AG04450 (cell line): ENCODE results near the gene ZNF219. TPM values are rescaled to one million over a fixed set of nuclear protein-coding genes. Genes with fewer than 3 reads are reported as not detected.
A peak's percentile ranks its signal among the peaks of the same experiment; 100 is the strongest.

ENCODE experiments used
- CTCF ChIA-PET: fragments of 300-600, 350-600 bp; formaldehyde crosslinking; extraction: SDS; loops from one replicate; lab custom pipeline; 2022; ENCODE audit warnings: antibody characterized with exemption, inconsistent platforms; lab: Charles Lee
- POLR2A ChIA-PET: fragments of 350-600 bp; formaldehyde crosslinking; extraction: SDS; loops from one replicate; lab custom pipeline; 2021; ENCODE audit warnings: antibody characterized with exemption, inconsistent platforms; lab: Yijun Ruan, JAX
- DNase-seq: peaks from one replicate; pipeline ENCODE4 v3.0.0-alpha.2; 2011; ENCODE audit warnings: low read depth, low spot score
- H3K27ac ChIP-seq: one replicate; pipeline ENCODE4 v1.5.1; 2012; ENCODE audit warnings: low read depth, low read length, control low read depth
- H3K27me3 ChIP-seq: one replicate; pipeline ENCODE4 v1.6.0; 2012; ENCODE audit warnings: low read length; ENCODE audit not compliant: control insufficient read depth, insufficient read depth
- H3K4me3 ChIP-seq: 2 replicates; pipeline ENCODE4 v1.5.1; 2011; ENCODE audit warnings: mild to moderate bottlenecking, low read depth, low read length, control low read depth
- H3K9me3 ChIP-seq: 2 replicates; pipeline ENCODE4 v1.5.1; 2012; ENCODE audit warnings: low read length; ENCODE audit not compliant: control insufficient read depth, insufficient read depth
- polyA plus RNA-seq: library from polyadenylated mRNA; depleted of rRNA; stranded (reverse); fragments of >200 nt; gene quantifications from 2 replicates; pipeline ENCODE4 v1.2.3, GENCODE V29; 2011
- TF ChIP-seq, protein P1 (sequence below): IDR thresholded peaks from 2 replicates; pipeline ENCODE4 v1.5.1; 2011; ENCODE audit warnings: low read depth, low read length, control low read depth, inconsistent platforms

ZNF219 gene
- polyA plus RNA-seq, 1 experiment: 3.9 TPM

- peak overlapping the region; percentile 95 for H3K27ac ChIP-seq
- CTCF ChIA-PET: interaction anchor here (0.6 to 9.0 kb wide), 15 partner anchors 8 to 749 kb away, joined by 3 to 128 read pairs (median 9); no protein-coding TSS in a partner anchor
- DNase-seq: peak; percentile 44
- POLR2A ChIA-PET: interaction anchor here (0.7 to 3.0 kb wide), 11 partner anchors 9 to 388 kb away, joined by 3 to 40 read pairs (median 8); partner anchors contain the start of genes RNASE4 and SUPT16H
- TF ChIP-seq, protein P1, sequence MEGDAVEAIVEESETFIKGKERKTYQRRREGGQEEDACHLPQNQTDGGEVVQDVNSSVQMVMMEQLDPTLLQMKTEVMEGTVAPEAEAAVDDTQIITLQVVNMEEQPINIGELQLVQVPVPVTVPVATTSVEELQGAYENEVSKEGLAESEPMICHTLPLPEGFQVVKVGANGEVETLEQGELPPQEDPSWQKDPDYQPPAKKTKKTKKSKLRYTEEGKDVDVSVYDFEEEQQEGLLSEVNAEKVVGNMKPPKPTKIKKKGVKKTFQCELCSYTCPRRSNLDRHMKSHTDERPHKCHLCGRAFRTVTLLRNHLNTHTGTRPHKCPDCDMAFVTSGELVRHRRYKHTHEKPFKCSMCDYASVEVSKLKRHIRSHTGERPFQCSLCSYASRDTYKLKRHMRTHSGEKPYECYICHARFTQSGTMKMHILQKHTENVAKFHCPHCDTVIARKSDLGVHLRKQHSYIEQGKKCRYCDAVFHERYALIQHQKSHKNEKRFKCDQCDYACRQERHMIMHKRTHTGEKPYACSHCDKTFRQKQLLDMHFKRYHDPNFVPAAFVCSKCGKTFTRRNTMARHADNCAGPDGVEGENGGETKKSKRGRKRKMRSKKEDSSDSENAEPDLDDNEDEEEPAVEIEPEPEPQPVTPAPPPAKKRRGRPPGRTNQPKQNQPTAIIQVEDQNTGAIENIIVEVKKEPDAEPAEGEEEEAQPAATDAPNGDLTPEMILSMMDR: peak; percentile 35
- H3K27me3 ChIP-seq: no peaks in the 10 kb centered on the region
- H3K9me3 ChIP-seq: no peaks in the 10 kb centered on the region; the same call in 1 of the 2 replicates
- peak overlapping the region; percentile 82 for H3K4me3 ChIP-seq
Measured at GRCh38 chr14:21072031-21072473, 26.4 kb downstream of the ZNF219 start.

- DNase-seq: peak; percentile 88
- TF ChIP-seq, protein P1: no peak
- ChIA-PET CTCF (interaction anchor here (0.6 to 9.0 kb wide), 18 partner anchors 8 to 749 kb away, joined by 3 to 128 read pairs (median 6); no protein-coding TSS in a partner anchor), POLR2A (interaction anchor here (0.6 to 3.0 kb wide), 18 partner anchors 8 to 610 kb away, joined by 3 to 40 read pairs (median 4); partner anchors contain the start of genes RNASE4 and SUPT16H)
- no peaks in the 10 kb centered on the region for H3K27me3 ChIP-seq
- H3K4me3 ChIP-seq: peak overlapping the region; percentile 82
- peak overlapping the region; percentile 95 for H3K27ac ChIP-seq
- no peaks in the 10 kb centered on the region; the same call in 1 of the 2 replicates for H3K9me3 ChIP-seq
Measured at GRCh38 chr14:21071225-21072030, 27.0 kb downstream of the ZNF219 start.

DNA sequence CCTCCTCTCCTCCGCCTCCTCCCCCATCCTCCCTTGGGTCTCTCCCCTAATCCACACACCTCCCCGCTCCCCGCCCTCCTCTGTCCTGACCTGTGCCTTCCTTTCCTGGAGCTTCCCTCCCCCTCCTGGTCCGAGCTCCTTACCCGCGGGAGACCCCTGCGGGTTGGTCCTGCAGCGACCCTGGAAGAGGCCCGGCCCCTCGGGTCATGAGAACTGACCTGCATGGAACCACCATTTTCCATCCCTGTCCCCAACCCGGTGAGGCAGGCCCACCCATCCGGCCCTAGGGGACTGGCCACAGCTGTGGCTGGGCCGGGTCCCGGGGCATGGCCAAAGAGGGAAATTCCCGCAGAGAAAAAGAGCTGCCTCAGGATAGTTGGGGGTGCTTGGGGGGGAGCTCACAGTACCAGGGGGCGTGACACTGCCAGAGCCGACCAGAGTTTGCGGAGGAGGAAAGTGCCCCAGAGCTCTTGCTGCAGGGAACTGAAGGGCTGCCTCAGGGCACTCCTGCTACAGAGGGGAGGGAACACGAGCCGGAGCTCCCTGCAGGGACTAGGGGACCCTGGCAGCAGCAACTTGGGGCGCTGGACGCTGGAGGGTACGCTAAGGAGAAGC is 27.7 kb downstream of the ZNF219 start:
- POLR2A ChIA-PET: interaction anchor here (0.7 to 3.0 kb wide), 16 partner anchors 8 to 609 kb away, joined by 3 to 40 read pairs (median 4); partner anchors contain the start of gene SUPT16H
- TF ChIP-seq, protein P1: no peak
- CTCF ChIA-PET: interaction anchor here (0.8 to 9.0 kb wide), 11 partner anchors 9 to 371 kb away, joined by 3 to 128 read pairs (median 9); no protein-coding TSS in a partner anchor
- Histone ChIP-seq H3K4me3 (peak overlapping the region; percentile 82), H3K9me3 (no peaks in the 10 kb centered on the region; the same call in 1 of the 2 replicates), H3K27me3 (no peaks in the 10 kb centered on the region), H3K27ac (peak overlapping the region; percentile 95)
- no peak for DNase-seq

DNA sequence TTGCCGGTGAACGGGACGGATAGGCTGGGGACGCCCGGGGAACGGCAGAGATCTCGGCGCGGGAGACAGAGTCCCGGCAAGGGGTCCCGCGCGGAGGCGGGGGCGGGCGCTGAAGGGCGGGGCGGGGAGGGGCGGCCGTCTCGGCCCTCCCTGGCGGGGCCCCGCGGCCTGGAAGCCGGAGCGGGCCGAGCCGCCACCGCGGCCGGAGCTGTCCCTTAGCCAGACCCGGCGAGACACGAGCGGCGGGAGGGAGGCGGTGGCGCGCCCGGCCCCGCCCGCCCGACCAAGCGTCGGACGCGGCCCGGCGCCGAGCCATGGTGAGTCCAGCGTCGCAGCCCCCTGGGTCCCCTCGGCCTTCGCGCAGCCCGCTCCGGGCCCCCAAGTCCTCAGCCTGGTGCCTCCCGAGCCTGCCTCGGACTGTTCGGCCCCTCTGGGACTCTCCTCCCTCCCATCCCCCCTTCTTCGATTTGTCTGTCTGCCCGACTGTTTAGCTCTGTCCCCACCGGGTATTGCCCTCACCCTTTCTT is 28.3 kb downstream of the ZNF219 start, which contains the start of gene ARHGEF40:
Gene ARHGEF40, plus strand, starts transcription at position 222 of the 527 bp plus-strand sequence. Its CDS starts 93 bp downstream, at position 315.
- POLR2A ChIA-PET: interaction anchor here (0.7 to 3.0 kb wide), 6 partner anchors 8 to 82 kb away, joined by 3 to 40 read pairs (median 8); no protein-coding TSS in a partner anchor
- Histone ChIP-seq H3K27ac (peak within 1 kb of the TSS; percentile 95), H3K4me3 (peak within 1 kb of the TSS; percentile 82), H3K9me3 (no peaks in the 10 kb centered on the region; the same call in 1 of the 2 replicates), H3K27me3 (no peaks in the 10 kb centered on the region)
- no peak for DNase-seq
- TF ChIP-seq, protein P1: no peak
- CTCF ChIA-PET: interaction anchor here (0.6 to 9.0 kb wide), 9 partner anchors 8 to 379 kb away, joined by 3 to 128 read pairs (median 28); no protein-coding TSS in a partner anchor
